Measurements from ENCODE around the gene FSHR. TPM values are rescaled to one million over a fixed set of nuclear protein-coding genes. Genes with fewer than 3 reads are reported as not detected.

FSHR gene
- total RNA-seq, 1 donor from 2014 or later: 0.30 TPM

GRCh38 chr2:49044350-49045079 is 109.8 kb downstream of the FSHR start:
- no peak overlapping the region for H3K4me3 Mint-ChIP-seq (ENCODE audit: unreplicated experiment)
- no peaks in the 10 kb centered on the region for H3K27me3 Mint-ChIP-seq (ENCODE audit: low read depth, unreplicated experiment)
- no peak overlapping the region for H3K4me2 ChIP-seq (ENCODE audit: low read length)
- no peak overlapping the region for H3K9ac ChIP-seq (ENCODE audit: low read length)
- H2AFZ ChIP-seq (ENCODE audit: low read depth, low read length): no peak overlapping the region
- H3K4me3 ChIP-seq (ENCODE audit: insufficient read depth, low read depth, low read length): no peak overlapping the region
- FAIRE-seq: no peak
- no peaks in the 10 kb centered on the region for H3K9me3 ChIP-seq (ENCODE audit: insufficient read depth, low read depth, low read length)
- H3K36me3 ChIP-seq (ENCODE audit: insufficient read depth, low read length): no peaks in the 10 kb centered on the region
- H3K27me3 ChIP-seq (ENCODE audit: insufficient read depth, low read length): no peaks in the 10 kb centered on the region
- no peaks in the 10 kb centered on the region for H3K4me1 ChIP-seq (ENCODE audit: insufficient read depth, low read length)
- H3K4me1 Mint-ChIP-seq (ENCODE audit: low read depth, unreplicated experiment): peaks cover 2% of the 10 kb centered on the region
- H3K9me3 Mint-ChIP-seq (ENCODE audit: unreplicated experiment): no peaks in the 10 kb centered on the region
- no peaks in the 10 kb centered on the region for H4K20me1 ChIP-seq (ENCODE audit: insufficient read depth, low read length)
- no peak for DNase-seq (ENCODE audit: low read depth)
- no peaks in the 10 kb centered on the region for H3K36me3 Mint-ChIP-seq (ENCODE audit: low read depth, unreplicated experiment)
- H3K27ac ChIP-seq (ENCODE audit: low read depth, low read length): no peak overlapping the region
- no peak overlapping the region for H3K27ac Mint-ChIP-seq (ENCODE audit: unreplicated experiment)
- no peak for TF ChIP-seq CTCF (IDR thresholded peaks at IDR 0.05; ENCODE audit: insufficient read depth, low read depth, low read length)
- TF ChIP-seq EZH2 (IDR thresholded peaks at IDR 0.05; ENCODE audit: insufficient read depth, low read length): no peak
- no peaks in the 10 kb centered on the region for H3K79me2 ChIP-seq (ENCODE audit: insufficient read depth, low read length)

GRCh38 chr2:49043405-49043982 is 110.8 kb downstream of the FSHR start:
- no peak for FAIRE-seq

More at GRCh38 chr2:49043405-49043982, 110.8 kb downstream of the FSHR start:
- TF ChIP-seq EZH2 (IDR thresholded peaks at IDR 0.05; ENCODE audit: insufficient read depth, low read length) (no peak), CTCF (IDR thresholded peaks at IDR 0.05; ENCODE audit: insufficient read depth, low read depth, low read length) (no peak)
- Mint-ChIP-seq H3K9me3 (ENCODE audit: unreplicated experiment) (no peaks in the 10 kb centered on the region), H3K27ac (ENCODE audit: unreplicated experiment) (no peak overlapping the region), H3K36me3 (ENCODE audit: low read depth, unreplicated experiment) (no peaks in the 10 kb centered on the region), H3K4me3 (ENCODE audit: unreplicated experiment) (no peak overlapping the region), H3K27me3 (ENCODE audit: low read depth, unreplicated experiment) (no peaks in the 10 kb centered on the region), H3K4me1 (ENCODE audit: low read depth, unreplicated experiment) (peaks cover 2% of the 10 kb centered on the region)
- H3K36me3 ChIP-seq (ENCODE audit: insufficient read depth, low read length): no peaks in the 10 kb centered on the region
- no peak overlapping the region for H3K4me2 ChIP-seq (ENCODE audit: low read length)
- H3K4me3 ChIP-seq (ENCODE audit: insufficient read depth, low read depth, low read length): no peak overlapping the region
- no peak overlapping the region for H3K9ac ChIP-seq (ENCODE audit: low read length)
- no peak overlapping the region for H3K27ac ChIP-seq (ENCODE audit: low read depth, low read length)
- no peaks in the 10 kb centered on the region for H3K4me1 ChIP-seq (ENCODE audit: insufficient read depth, low read length)
- H4K20me1 ChIP-seq (ENCODE audit: insufficient read depth, low read length): no peaks in the 10 kb centered on the region
- DNase-seq (ENCODE audit: low read depth): no peak
- H3K9me3 ChIP-seq (ENCODE audit: insufficient read depth, low read depth, low read length): no peaks in the 10 kb centered on the region
- H2AFZ ChIP-seq (ENCODE audit: low read depth, low read length): no peak overlapping the region
- H3K79me2 ChIP-seq (ENCODE audit: insufficient read depth, low read length): no peaks in the 10 kb centered on the region
- no peaks in the 10 kb centered on the region for H3K27me3 ChIP-seq (ENCODE audit: insufficient read depth, low read length)
